Endothelial cell of umbilical vein (primary cell): Measurements from ENCODE around the gene TCEANC. TPM values are rescaled to one million over a fixed set of nuclear protein-coding genes. Genes with fewer than 3 reads are reported as not detected.

Source experiments
- BruUV-seq: library from RNA; stranded (reverse); fragments of 400-500 nt; replicated peaks from 2 replicates; lab custom pipeline; 2021; lab: Mats Ljungman, UMichigan
- CTCF ChIA-PET: fragments of 300-600, 350-600 bp; sonication (Branson Sonifier 250); formaldehyde crosslinking; loops from one replicate; lab custom pipeline; 2021; ENCODE audit warnings: antibody characterized with exemption, inconsistent platforms; lab: Charles Lee
- POLR2A ChIA-PET: fragments of 300-600, 350-600 bp; sonication (Branson Sonifier 250); formaldehyde crosslinking; loops from one replicate; lab custom pipeline; 2021; ENCODE audit warnings: antibody characterized with exemption, inconsistent platforms; lab: Charles Lee
- DNase-seq: peaks from one replicate; pipeline ENCODE4 v3.0.0-alpha.2; 2011; ENCODE audit warnings: low read depth, low spot score
- FAIRE-seq: peaks from 2 replicates; lab custom pipeline; 2011; peaks lifted over from hg19 to GRCh38; lab: Jason Lieb, UNC
- H2AFZ ChIP-seq: 2 replicates; pipeline ENCODE4 v1.6.0; 2012; ENCODE audit warnings: low read depth, low read length, control low read depth, inconsistent platforms
- H3K27ac ChIP-seq: 2 replicates; pipeline ENCODE4 v1.5.1; 2011; ENCODE audit warnings: low read depth, mild to moderate bottlenecking, control low read depth, low read length, moderate library complexity; ENCODE audit not compliant: insufficient read depth
- H3K27me3 ChIP-seq, 2 experiments: 2 replicates each; pipeline versions ENCODE4 v1.6.0 to v1.6.1; 2011; ENCODE audit warnings: low read length in 2 of 2, mixed read lengths in 1 of 2; ENCODE audit not compliant: control insufficient read depth in 2 of 2, insufficient read depth in 2 of 2
- H3K36me3 ChIP-seq, 2 experiments: 2 replicates in 1 of 2; 3 replicates in 1 of 2; pipeline ENCODE4 v1.5.1; 2011; ENCODE audit warnings: low read length in 2 of 2, mild to moderate bottlenecking in 1 of 2, moderate library complexity in 1 of 2; ENCODE audit not compliant: control insufficient read depth in 2 of 2, insufficient read depth in 2 of 2; ENCODE audit errors: extremely low read depth in 1 of 2
- H3K4me1 ChIP-seq: 3 replicates; pipeline ENCODE4 v1.5.1; 2011; ENCODE audit warnings: mild to moderate bottlenecking, low read length; ENCODE audit not compliant: control insufficient read depth, insufficient read depth; ENCODE audit errors: extremely low read depth
- H3K4me2 ChIP-seq: 2 replicates; pipeline ENCODE4 v1.6.1; 2011; ENCODE audit warnings: low read length, control low read depth, mixed read lengths; ENCODE audit not compliant: insufficient read depth
- H3K4me3 ChIP-seq, 3 experiments: fragments of 200-600 bp in 1 of 3; sonication (generic), shearing (Covaris generic) in 1 of 3; replicated peaks in 1 of 3; 2 replicates each; pipeline ENCODE4 v1.5.1; 2011 to 2016; ENCODE audit warnings: control low read depth in 3 of 3, low read length in 3 of 3, mild to moderate bottlenecking in 2 of 3, inconsistent platforms in 1 of 3, low read depth in 1 of 3, moderate library complexity in 1 of 3; ENCODE audit not compliant: insufficient read depth in 1 of 3
- H3K79me2 ChIP-seq: 2 replicates; pipeline ENCODE4 v1.6.0; 2012; ENCODE audit warnings: low read length, inconsistent platforms; ENCODE audit not compliant: control insufficient read depth, insufficient read depth
- H3K9ac ChIP-seq: replicated peaks from 2 replicates; pipeline ENCODE3; 2011; ENCODE audit warnings: low read length, control low read depth; ENCODE audit not compliant: insufficient read depth; ENCODE audit errors: extremely low read depth
- H3K9me1 ChIP-seq: replicated peaks from 3 replicates; pipeline ENCODE4 v1.6.0; 2011; ENCODE audit warnings: mild to moderate bottlenecking, low read length; ENCODE audit not compliant: control insufficient read depth, insufficient read depth; ENCODE audit errors: extremely low read depth
- H3K9me3 ChIP-seq: replicated peaks from 2 replicates; pipeline ENCODE4 v1.5.1; 2012; ENCODE audit warnings: low read length, inconsistent platforms; ENCODE audit not compliant: control insufficient read depth, insufficient read depth
- H4K20me1 ChIP-seq: replicated peaks from 2 replicates; pipeline ENCODE3; 2011; ENCODE audit warnings: mild to moderate bottlenecking, low read length; ENCODE audit not compliant: control insufficient read depth, insufficient read depth; ENCODE audit errors: extremely low read depth
- EZH2 ChIP-seq: IDR thresholded peaks from 2 replicates; pipeline ENCODE4 v1.6.1; 2012; ENCODE audit warnings: borderline replicate concordance, low read depth, mild to moderate bottlenecking, moderate library complexity, low read length, inconsistent platforms; ENCODE audit not compliant: severe bottlenecking
- FOS ChIP-seq: IDR thresholded peaks from 2 replicates; pipeline ENCODE4 v1.6.1; 2011; ENCODE audit warnings: mild to moderate bottlenecking, low read length, moderate library complexity, borderline replicate concordance; ENCODE audit not compliant: insufficient read depth
- GATA2 ChIP-seq: IDR thresholded peaks from 2 replicates; pipeline ENCODE4 v1.7.0; 2011; ENCODE audit warnings: low read depth, mild to moderate bottlenecking, moderate library complexity, mixed read lengths, low read length; ENCODE audit not compliant: insufficient read length, insufficient read depth
- JUN ChIP-seq: IDR thresholded peaks from 2 replicates; pipeline ENCODE4 v1.6.1; 2011; ENCODE audit warnings: borderline replicate concordance, low read depth; ENCODE audit not compliant: insufficient read length, insufficient read depth
- MYC ChIP-seq: IDR thresholded peaks from one replicate; pipeline ENCODE4 v1.6.1; 2011; ENCODE audit warnings: mild to moderate bottlenecking, low read depth, low read length
- POLR2A ChIP-seq: IDR thresholded peaks from 2 replicates; pipeline ENCODE4 v1.6.1; 2012; ENCODE audit warnings: low read depth, mild to moderate bottlenecking, control low read depth, low read length
- POLR2AphosphoS5 ChIP-seq: IDR thresholded peaks from 2 replicates; pipeline ENCODE4 v1.6.1; 2012; ENCODE audit warnings: low read depth, mild to moderate bottlenecking, control low read depth, low read length, moderate library complexity; ENCODE audit not compliant: insufficient read depth
- dilution Hi-C: fragments of 300-500 bp; cut with MboI; formaldehyde crosslinking; loops from one replicate; pipeline ENCODE4 v1.15.0; 2019; ENCODE audit warnings: low sequenced_read_pairs; ENCODE audit not compliant: extremely low pct_ligation_motif_present
- intact Hi-C: fragments of 100-400 bp; cut with micrococcal nuclease; formaldehyde crosslinking; loops from one replicate; pipeline ENCODE4 v1.10.0; 2022
- polyA plus RNA-seq, 4 experiments: library from polyadenylated mRNA; depleted of rRNA in 3 of 4; stranded (reverse) in 3 of 4; unstranded in 1 of 4; fragments of >200 nt; gene quantifications; 2 replicates each; pipeline versions ENCODE4 v1.2.1 to v1.2.3, GENCODE V29; 2011 to 2012; ENCODE audit warnings: missing spikeins in 1 of 4
- total RNA-seq: library from RNA; stranded (reverse); gene quantifications from 2 replicates; pipeline ENCODE4 v1.2.3, GENCODE V29; 2021
- TF ChIP-seq, protein P1 (sequence below): IDR thresholded peaks from 2 replicates; pipeline ENCODE4 v1.6.1; 2011; ENCODE audit not compliant: insufficient read depth, insufficient read length
- TF ChIP-seq, protein P2 (sequence below), 2 donors: IDR thresholded peaks; 1 replicate in 1 of 2; 2 replicates in 1 of 2; pipeline ENCODE4 v1.5.1; 2011; ENCODE audit warnings: low read length in 2 of 2, mild to moderate bottlenecking in 2 of 2, moderate library complexity in 2 of 2, control low read depth in 1 of 2, inconsistent platforms in 1 of 2, low read depth in 1 of 2; ENCODE audit not compliant: insufficient read depth in 1 of 2; ENCODE audit errors: extremely low read depth in 1 of 2

TCEANC gene
- total and polyA plus RNA-seq, 2 donors (not counting 3 experiments of a cell fraction or from before 2014, with no cell fraction given): 0.32 to 0.75 TPM

DNA sequence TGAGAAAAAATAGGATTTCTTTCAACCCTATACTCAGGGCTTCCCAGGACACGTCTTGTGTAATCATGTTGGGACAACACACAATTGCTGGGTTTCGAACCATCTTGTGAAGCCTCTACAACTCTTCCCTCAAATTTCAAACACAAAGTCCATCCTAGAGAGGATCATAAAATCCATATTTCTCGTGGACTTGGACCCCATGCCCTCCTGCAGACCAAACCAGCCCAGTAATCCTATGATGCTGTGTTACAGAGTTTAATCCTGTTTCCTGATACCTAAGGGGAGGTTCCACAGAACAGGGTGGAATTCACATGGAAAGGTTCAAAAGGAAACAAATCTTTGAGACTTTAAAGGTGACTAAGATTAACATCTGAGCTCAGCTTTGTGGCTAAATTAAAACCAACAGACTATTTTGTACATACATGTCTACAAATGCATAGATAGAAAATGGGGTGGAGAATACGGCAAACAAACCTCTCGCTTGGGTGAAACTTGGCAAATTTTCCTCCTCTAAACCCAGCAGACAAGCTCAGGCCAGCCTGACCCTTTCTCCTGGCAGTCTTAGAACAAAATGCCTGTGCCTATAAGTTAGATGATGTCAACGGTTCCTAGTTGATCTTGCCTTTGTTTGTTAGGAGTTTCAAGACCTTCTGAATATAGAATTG lies 45.5 kb upstream of the TCEANC start:
- POLR2A ChIA-PET: no interaction called here
- intact Hi-C loops: no loop called here
- no peaks in the 10 kb centered on the region for H3K27me3 ChIP-seq
- CTCF ChIA-PET: no interaction called here
- H2AFZ ChIP-seq: no peak overlapping the region
- no peaks in the 10 kb centered on the region for H3K9me3 ChIP-seq
- H3K4me3 ChIP-seq: no peak overlapping the region
- no TSS peak for BruUV-seq
- TF ChIP-seq FOS: no peak
- TF ChIP-seq MYC: no peak
- TF ChIP-seq POLR2AphosphoS5: no peak
- TF ChIP-seq EZH2: no peak
- TF ChIP-seq, protein P1, sequence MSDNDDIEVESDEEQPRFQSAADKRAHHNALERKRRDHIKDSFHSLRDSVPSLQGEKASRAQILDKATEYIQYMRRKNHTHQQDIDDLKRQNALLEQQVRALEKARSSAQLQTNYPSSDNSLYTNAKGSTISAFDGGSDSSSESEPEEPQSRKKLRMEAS: no peak
- TF ChIP-seq GATA2: no peak
- TF ChIP-seq, protein P2, sequence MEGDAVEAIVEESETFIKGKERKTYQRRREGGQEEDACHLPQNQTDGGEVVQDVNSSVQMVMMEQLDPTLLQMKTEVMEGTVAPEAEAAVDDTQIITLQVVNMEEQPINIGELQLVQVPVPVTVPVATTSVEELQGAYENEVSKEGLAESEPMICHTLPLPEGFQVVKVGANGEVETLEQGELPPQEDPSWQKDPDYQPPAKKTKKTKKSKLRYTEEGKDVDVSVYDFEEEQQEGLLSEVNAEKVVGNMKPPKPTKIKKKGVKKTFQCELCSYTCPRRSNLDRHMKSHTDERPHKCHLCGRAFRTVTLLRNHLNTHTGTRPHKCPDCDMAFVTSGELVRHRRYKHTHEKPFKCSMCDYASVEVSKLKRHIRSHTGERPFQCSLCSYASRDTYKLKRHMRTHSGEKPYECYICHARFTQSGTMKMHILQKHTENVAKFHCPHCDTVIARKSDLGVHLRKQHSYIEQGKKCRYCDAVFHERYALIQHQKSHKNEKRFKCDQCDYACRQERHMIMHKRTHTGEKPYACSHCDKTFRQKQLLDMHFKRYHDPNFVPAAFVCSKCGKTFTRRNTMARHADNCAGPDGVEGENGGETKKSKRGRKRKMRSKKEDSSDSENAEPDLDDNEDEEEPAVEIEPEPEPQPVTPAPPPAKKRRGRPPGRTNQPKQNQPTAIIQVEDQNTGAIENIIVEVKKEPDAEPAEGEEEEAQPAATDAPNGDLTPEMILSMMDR (IDR thresholded peaks at IDR 0.05; ENCODE audit: extremely low read depth in 1 of 2, insufficient read depth in 1 of 2, low read depth in 1 of 2, low read length in 2 of 2): no peak
- no peak for TF ChIP-seq POLR2A
- no peak for TF ChIP-seq JUN
- no peaks in the 10 kb centered on the region for H3K9me1 ChIP-seq
- dilution Hi-C loops: no loop called here
- H3K36me3 ChIP-seq: no peaks in the 10 kb centered on the region
- H3K27ac ChIP-seq: no peak overlapping the region
- no peak overlapping the region for H3K4me2 ChIP-seq
- no peaks in the 10 kb centered on the region for H4K20me1 ChIP-seq
- DNase-seq: no peak
- no peaks in the 10 kb centered on the region for H3K4me1 ChIP-seq
- H3K9ac ChIP-seq: no peak overlapping the region
- no peak for FAIRE-seq
- H3K79me2 ChIP-seq: no peaks in the 10 kb centered on the region
